HEK293T (cell line): ENCODE measurements around the gene SDHAF2.
"Not testable (repeated sequence)": the region's sequence is repeated elsewhere in the genome, so short reads cannot be mapped to it uniquely, and the experiment has no call there.

ENCODE experiments used
- CTBP1 ChIP-seq: fragments of 450-650 bp; IDR thresholded peaks from 2 replicates; pipeline ENCODE4 v1.6.1; 2016; ENCODE audit warnings: borderline replicate concordance
- ELF4 ChIP-seq: fragments of 450-650 bp; IDR thresholded peaks from 2 replicates; pipeline ENCODE4 v1.6.1; 2017; ENCODE audit warnings: antibody characterized with exemption
- FOXM1 ChIP-seq: fragments of 450-650 bp; IDR thresholded peaks from 2 replicates; pipeline ENCODE4 v1.6.1; 2017; ENCODE audit warnings: mild to moderate bottlenecking, borderline replicate concordance
- TARDBP ChIP-seq: fragments of 450-650 bp; IDR thresholded peaks from 2 replicates; pipeline ENCODE4 v1.6.1; 2016
- ZNF384 ChIP-seq: fragments of 450-650 bp; IDR thresholded peaks from 2 replicates; pipeline ENCODE4 v1.6.1; 2016

DNA sequence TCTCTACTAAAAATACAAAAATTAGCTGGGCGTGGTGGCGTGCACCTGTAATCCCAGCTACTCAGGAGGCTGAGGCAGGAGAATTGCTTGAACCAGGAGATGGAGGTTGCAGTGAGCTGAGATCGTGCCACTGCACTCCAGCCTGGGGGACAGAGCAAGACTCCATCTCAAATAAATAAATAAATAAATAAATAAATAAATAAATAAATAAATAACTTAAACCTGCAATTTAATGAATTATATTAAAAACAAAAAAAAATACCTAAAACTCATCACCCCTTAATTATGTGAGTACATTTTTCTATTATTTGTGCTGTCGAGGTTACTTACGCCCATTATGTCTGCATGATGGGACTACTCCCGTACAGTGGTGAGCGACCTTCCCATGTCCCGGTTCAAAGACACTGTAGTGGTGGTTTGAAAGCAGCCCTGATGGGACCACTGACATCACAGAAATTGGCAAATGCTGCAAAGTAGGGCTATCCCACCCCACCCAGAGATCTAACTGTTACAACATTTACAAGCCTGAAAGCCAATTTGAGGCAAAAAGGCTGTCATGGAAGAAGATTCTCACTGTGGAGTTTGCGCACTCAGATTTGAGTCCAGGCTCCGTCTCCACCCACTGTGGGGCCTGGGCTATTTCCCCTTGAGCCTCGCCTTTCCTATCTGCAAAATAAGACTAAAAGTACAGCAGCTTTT is 49.6 kb downstream of the SDHAF2 start:
- TF ChIP-seq ELF4, TARDBP, ZNF384, CTBP1, FOXM1: not testable (repeated sequence)
